GM12872 (cell line): ENCODE measurements around the gene CCDC112.

ENCODE experiments used
- TF ChIP-seq, protein P1 (sequence below): IDR thresholded peaks from 3 replicates; pipeline ENCODE4 v1.5.1; 2011; ENCODE audit warnings: low read depth, mild to moderate bottlenecking, low read length, moderate library complexity; ENCODE audit not compliant: insufficient read depth

CCDC112 gene

DNA sequence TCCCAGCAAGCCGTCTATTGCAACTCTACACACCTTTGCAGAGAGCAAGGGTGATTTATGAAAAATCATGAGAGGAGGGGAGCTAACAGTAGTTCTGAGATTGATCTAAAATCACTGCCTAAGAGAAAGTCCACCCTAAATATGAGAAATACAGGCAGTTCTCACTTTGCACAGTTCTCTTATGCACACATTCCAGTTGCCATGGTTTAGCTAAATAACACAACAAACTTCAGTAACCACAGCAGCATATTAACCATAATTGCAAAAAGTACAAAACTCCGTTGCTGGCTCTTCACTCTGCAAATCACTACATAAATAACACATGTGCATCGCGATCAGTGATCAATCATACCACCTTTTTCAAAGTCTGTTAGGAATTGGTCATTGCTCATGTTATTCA lies 64.9 kb downstream of the CCDC112 start:
- TF ChIP-seq, protein P1, sequence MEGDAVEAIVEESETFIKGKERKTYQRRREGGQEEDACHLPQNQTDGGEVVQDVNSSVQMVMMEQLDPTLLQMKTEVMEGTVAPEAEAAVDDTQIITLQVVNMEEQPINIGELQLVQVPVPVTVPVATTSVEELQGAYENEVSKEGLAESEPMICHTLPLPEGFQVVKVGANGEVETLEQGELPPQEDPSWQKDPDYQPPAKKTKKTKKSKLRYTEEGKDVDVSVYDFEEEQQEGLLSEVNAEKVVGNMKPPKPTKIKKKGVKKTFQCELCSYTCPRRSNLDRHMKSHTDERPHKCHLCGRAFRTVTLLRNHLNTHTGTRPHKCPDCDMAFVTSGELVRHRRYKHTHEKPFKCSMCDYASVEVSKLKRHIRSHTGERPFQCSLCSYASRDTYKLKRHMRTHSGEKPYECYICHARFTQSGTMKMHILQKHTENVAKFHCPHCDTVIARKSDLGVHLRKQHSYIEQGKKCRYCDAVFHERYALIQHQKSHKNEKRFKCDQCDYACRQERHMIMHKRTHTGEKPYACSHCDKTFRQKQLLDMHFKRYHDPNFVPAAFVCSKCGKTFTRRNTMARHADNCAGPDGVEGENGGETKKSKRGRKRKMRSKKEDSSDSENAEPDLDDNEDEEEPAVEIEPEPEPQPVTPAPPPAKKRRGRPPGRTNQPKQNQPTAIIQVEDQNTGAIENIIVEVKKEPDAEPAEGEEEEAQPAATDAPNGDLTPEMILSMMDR, result no peak

DNA sequence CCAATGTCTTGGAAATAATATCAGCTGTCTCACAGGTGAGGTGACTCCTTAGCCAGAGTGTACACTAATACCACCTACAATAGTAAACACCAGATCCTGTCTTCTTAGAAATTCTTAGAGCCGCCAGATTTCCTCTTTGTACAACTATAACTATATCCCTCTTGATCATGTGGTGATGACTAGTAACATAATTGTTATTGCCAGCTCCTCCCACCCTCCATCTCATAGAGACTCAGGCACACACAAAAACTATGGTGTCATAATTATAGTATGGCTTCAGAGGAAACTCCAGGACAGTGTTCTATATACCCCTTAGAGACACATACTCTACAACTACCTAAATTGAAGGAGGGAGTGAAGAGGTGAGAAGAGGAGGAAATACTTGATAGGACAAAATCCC lies 66.8 kb downstream of the CCDC112 start:
- TF ChIP-seq, protein P1, result no peak

DNA sequence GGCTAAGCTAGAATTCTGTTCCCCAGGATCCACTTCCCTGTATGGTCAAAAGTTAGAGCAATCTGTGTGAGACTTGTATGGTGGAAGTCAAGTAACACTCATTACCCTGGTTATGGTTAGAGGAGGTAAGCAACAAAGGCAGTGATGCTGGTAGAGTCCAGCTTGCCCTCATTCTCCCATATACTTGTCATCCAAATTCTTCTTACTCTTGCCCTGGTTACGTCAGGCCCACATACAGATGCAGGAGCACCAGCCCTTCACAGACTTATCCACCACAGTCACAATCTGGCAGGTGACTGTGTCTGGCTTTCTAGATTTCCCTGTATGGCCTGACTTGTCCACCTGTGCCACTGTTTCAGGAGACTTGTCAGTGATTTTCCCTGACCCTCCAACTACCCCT lies 69.2 kb downstream of the CCDC112 start:
- TF ChIP-seq, protein P1, result no peak
